IMR-90 (cell line): Measurements from ENCODE around the gene CLEC1A. TPM values are rescaled to one million over a fixed set of nuclear protein-coding genes. Genes with fewer than 3 reads are reported as not detected.

Source experiments
- ATAC-seq: fragments of 200-7000 bp; cut with Tn5 transposase; 2 replicates; pipeline ENCODE4 v1.9.1; 2020; ENCODE audit warnings: low read depth, mild to moderate bottlenecking, moderate library complexity
- BruUV-seq: library from RNA; stranded (reverse); fragments of 400-500 nt; replicated peaks from 2 replicates; lab custom pipeline; 2021; lab: Mats Ljungman, UMichigan
- CTCF ChIA-PET: fragments of 300-600 bp; formaldehyde crosslinking; extraction: SDS; loops from one replicate; lab custom pipeline; 2021; ENCODE audit warnings: antibody characterized with exemption; lab: Yijun Ruan, JAX
- POLR2A ChIA-PET: fragments of 300-600 bp; sonication (Branson Sonifier 250); formaldehyde crosslinking; loops from one replicate; lab custom pipeline; 2022; ENCODE audit warnings: antibody characterized with exemption; ENCODE audit not compliant: unreplicated experiment; lab: Charles Lee
- DNase-seq: peaks from one replicate; pipeline ENCODE4 v3.0.0; 2013
- H2AFZ ChIP-seq: replicated peaks from 2 replicates; pipeline ENCODE3; 2013; ENCODE audit warnings: low read length, mild to moderate bottlenecking; ENCODE audit not compliant: poor library complexity
- H2AK5ac ChIP-seq: 2 replicates; pipeline ENCODE4 v1.6.1; 2013; ENCODE audit warnings: low read depth, low read length, inconsistent platforms
- H2AK9ac ChIP-seq: replicated peaks from 2 replicates; pipeline ENCODE3; 2013; ENCODE audit warnings: mild to moderate bottlenecking, low read depth, low read length, moderate library complexity; ENCODE audit not compliant: poor library complexity
- H2BK120ac ChIP-seq: 2 replicates; pipeline ENCODE4 v1.6.1; 2013; ENCODE audit warnings: low read depth, low read length, inconsistent platforms
- H2BK15ac ChIP-seq: 3 replicates; pipeline ENCODE4 v1.6.1; 2013; ENCODE audit warnings: low read depth, low read length, inconsistent platforms
- H2BK20ac ChIP-seq: 2 replicates; pipeline ENCODE4 v1.6.1; 2013; ENCODE audit warnings: low read depth, mild to moderate bottlenecking, inconsistent platforms, low read length, moderate library complexity
- H2BK5ac ChIP-seq: 2 replicates; pipeline ENCODE4 v1.6.1; 2013; ENCODE audit warnings: mild to moderate bottlenecking, low read depth, low read length, inconsistent platforms; ENCODE audit not compliant: poor library complexity, severe bottlenecking
- H3K14ac ChIP-seq: replicated peaks from 2 replicates; pipeline ENCODE4 v1.6.1; 2013; ENCODE audit warnings: low read depth, low read length, inconsistent platforms
- H3K18ac ChIP-seq: 2 replicates; pipeline ENCODE4 v1.6.1; 2013; ENCODE audit warnings: low read depth, low read length, control low read depth
- H3K23ac ChIP-seq: 2 replicates; pipeline ENCODE4 v1.6.1; 2013; ENCODE audit warnings: low read depth, low read length, inconsistent platforms
- H3K27ac ChIP-seq: 2 replicates; pipeline ENCODE4 v1.5.1; 2013; ENCODE audit warnings: mild to moderate bottlenecking, control low read depth, low read length; ENCODE audit not compliant: insufficient read depth
- H3K27me3 ChIP-seq: 2 replicates; pipeline ENCODE4 v1.6.1; 2013; ENCODE audit warnings: low read length; ENCODE audit not compliant: control insufficient read depth, insufficient read depth
- H3K36me3 ChIP-seq: 2 replicates; pipeline ENCODE4 v1.6.1; 2013; ENCODE audit warnings: low read length, mixed read lengths; ENCODE audit not compliant: control insufficient read depth, insufficient read depth
- H3K4ac ChIP-seq: 2 replicates; pipeline ENCODE4 v1.6.1; 2013; ENCODE audit warnings: low read depth, low read length, inconsistent platforms
- H3K4me1 ChIP-seq: 2 replicates; pipeline ENCODE4 v1.6.1; 2013; ENCODE audit warnings: low read length, mixed read lengths; ENCODE audit not compliant: control insufficient read depth, insufficient read depth
- H3K4me2 ChIP-seq: 2 replicates; pipeline ENCODE4 v1.6.1; 2013; ENCODE audit warnings: low read depth, mild to moderate bottlenecking, control low read depth, low read length, moderate library complexity
- H3K4me3 ChIP-seq: 2 replicates; pipeline ENCODE4 v1.5.1; 2013; ENCODE audit warnings: low read depth, mild to moderate bottlenecking, control low read depth, low read length, moderate library complexity; ENCODE audit not compliant: insufficient read depth
- H3K56ac ChIP-seq: 2 replicates; pipeline ENCODE4 v1.6.1; 2013; ENCODE audit warnings: low read length, inconsistent platforms; ENCODE audit not compliant: insufficient read depth; ENCODE audit errors: extremely low read depth
- H3K79me1 ChIP-seq, 2 experiments: 2 replicates each; pipeline ENCODE4 v1.6.1; 2013; ENCODE audit warnings: low read length in 2 of 2, inconsistent platforms in 1 of 2, low read depth in 1 of 2
- H3K9ac ChIP-seq: 2 replicates; pipeline ENCODE4 v1.6.1; 2013; ENCODE audit warnings: low read depth, low read length, control low read depth
- H3K9me1 ChIP-seq: 2 replicates; pipeline ENCODE4 v1.6.1; 2013; ENCODE audit warnings: low read length, inconsistent platforms; ENCODE audit not compliant: insufficient read depth
- H3K9me3 ChIP-seq: 2 replicates; pipeline ENCODE4 v1.6.1; 2013; ENCODE audit warnings: low read length; ENCODE audit not compliant: control insufficient read depth, insufficient read depth
- H4K20me1 ChIP-seq: 2 replicates; pipeline ENCODE4 v1.6.1; 2013; ENCODE audit warnings: low read length, inconsistent platforms; ENCODE audit not compliant: insufficient read depth
- H4K5ac ChIP-seq: 2 replicates; pipeline ENCODE4 v1.6.1; 2013; ENCODE audit warnings: mild to moderate bottlenecking, low read depth, low read length, control low read depth
- H4K8ac ChIP-seq, 2 experiments: 2 replicates each; pipeline ENCODE4 v1.6.1; 2013; ENCODE audit warnings: low read depth in 2 of 2, low read length in 2 of 2, control low read depth in 1 of 2, inconsistent platforms in 1 of 2
- H4K91ac ChIP-seq: 2 replicates; pipeline ENCODE4 v1.6.1; 2013; ENCODE audit warnings: low read depth, low read length, inconsistent platforms; ENCODE audit not compliant: insufficient read depth
- BHLHE40 ChIP-seq: fragments of 150-350 bp; IDR thresholded peaks from 2 replicates; pipeline ENCODE4 v1.6.1; 2016; ENCODE audit warnings: mild to moderate bottlenecking, low read depth, low read length
- CHD1 ChIP-seq: IDR thresholded peaks from 2 replicates; pipeline ENCODE4 v1.6.1; 2012; ENCODE audit warnings: low read depth, low read length, improper control_type of control experiment
- RCOR1 ChIP-seq: IDR thresholded peaks from 2 replicates; pipeline ENCODE4 v1.6.1; 2012; ENCODE audit warnings: mild to moderate bottlenecking, low read length, improper control_type of control experiment; ENCODE audit not compliant: insufficient replicate concordance
- RFX5 ChIP-seq: IDR thresholded peaks from 2 replicates; pipeline ENCODE4 v1.8.0; 2012; ENCODE audit warnings: low read depth, mild to moderate bottlenecking, low read length, moderate library complexity
- WGBS, 2 experiments: methylation state at CpG; one replicate each; pipeline versions ENCODE4 v1.1.5 to v1.1.7; 2013; ENCODE audit warnings: missing lambda C conversion rate in 2 of 2; ENCODE audit not compliant: insufficient read length in 1 of 2; ENCODE audit errors: extremely low coverage in 2 of 2; 5-methylcytosine and 5-hydroxymethylcytosine counted together
- dilution Hi-C: fragments of 300-500 bp; cut with HindIII; formaldehyde crosslinking; loops from one replicate; pipeline ENCODE4 v1.14.3; 2018; ENCODE audit warnings: low sequenced_read_pairs; ENCODE audit not compliant: unreplicated experiment
- in situ Hi-C: fragments of 300-500 bp; cut with MboI; formaldehyde crosslinking; loops from 3 replicates; pipeline ENCODE4 v1.14.3; 2019; ENCODE audit warnings: low sequenced_read_pairs, inconsistent platforms, mixed read lengths
- intact Hi-C: fragments of 100-400 bp; cut with micrococcal nuclease; formaldehyde crosslinking; loops from 2 replicates; pipeline ENCODE4 v1.10.0; 2022
- polyA plus RNA-seq, 3 experiments: library from polyadenylated mRNA; depleted of rRNA; stranded (reverse); fragments of >200 nt; gene quantifications; 2 replicates each; pipeline ENCODE4 v1.2.3, GENCODE V29; 2012; ENCODE audit warnings: low replicate concordance in 1 of 3
- total RNA-seq: library from RNA; depleted of rRNA; stranded (reverse); fragments of >200 nt; gene quantifications from 2 replicates; pipeline ENCODE4 v1.2.3, GENCODE V29; 2012

CLEC1A gene
- total and polyA plus RNA-seq, 2 of the 4 experiments (the other 2 are of a cell fraction), result not detected

- H4K20me1 ChIP-seq, result no peaks in the 10 kb centered on the region
- TF ChIP-seq RCOR1, result no peak
- TF ChIP-seq BHLHE40, result no peak
- TF ChIP-seq CHD1, result no peak
- no peak for TF ChIP-seq RFX5
- ATAC-seq (no peak), DNase-seq (no peak)
- no peak overlapping the region for H2BK120ac ChIP-seq
- no peak overlapping the region for H4K91ac ChIP-seq
- no peak overlapping the region for H2AK9ac ChIP-seq
- no peak overlapping the region for H4K8ac ChIP-seq
- no peak overlapping the region for H2BK5ac ChIP-seq
- ChIA-PET POLR2A (no interaction called here), CTCF (no interaction called here)
- H3K23ac ChIP-seq, result no peak overlapping the region
- H3K4me3 ChIP-seq, result no peak overlapping the region
- dilution Hi-C loops (no loop called here), intact Hi-C loops (no loop called here), in situ Hi-C loops (no loop called here)
- no peaks in the 10 kb centered on the region for H3K79me1 ChIP-seq
- H3K14ac ChIP-seq, result no peak overlapping the region
- BruUV-seq, result no TSS peak
- no peak overlapping the region for H3K56ac ChIP-seq
- H3K4me2 ChIP-seq, result no peak overlapping the region
- H2AFZ ChIP-seq, result no peak overlapping the region
- 96% methylated on average over 8 of the region's 15 CpGs; no CpG with 5 or more reads in 1 of the 2 experiments for WGBS, 2 experiments
- no peaks in the 10 kb centered on the region for H3K4me1 ChIP-seq
- H2BK20ac ChIP-seq, result no peak overlapping the region
- no peaks in the 10 kb centered on the region for H3K9me1 ChIP-seq
- no peak overlapping the region for H3K9ac ChIP-seq
- peaks cover 3% of the 10 kb centered on the region for H3K9me3 ChIP-seq
- H3K4ac ChIP-seq, result no peak overlapping the region
- H2AK5ac ChIP-seq, result no peak overlapping the region
- no peaks in the 10 kb centered on the region for H3K27me3 ChIP-seq
- no peak overlapping the region for H3K27ac ChIP-seq
- H2BK15ac ChIP-seq, result no peak overlapping the region
- no peak overlapping the region for H3K18ac ChIP-seq
- no peak overlapping the region for H4K5ac ChIP-seq
- no peaks in the 10 kb centered on the region for H3K36me3 ChIP-seq
Measured at GRCh38 chr12:10115311-10115710, 16.5 kb upstream of the CLEC1A start.
